Uterus (tissue), 4 donors: Measurements from ENCODE around the gene DYNC1H1. TPM values are rescaled to one million over a fixed set of nuclear protein-coding genes. Genes with fewer than 3 reads are reported as not detected.

Experiments
- DNase-seq, 2 donors: peaks; one replicate each; pipeline ENCODE4 v3.0.0-alpha.2; 2019 to 2020
- H3K27ac ChIP-seq, 2 donors: fragments of 200-600 bp; sonication (generic); 1 replicate in 1 of 2; 2 replicates in 1 of 2; pipeline ENCODE4 v1.5.1; 2016 to 2018
- H3K27me3 ChIP-seq, 2 donors: fragments of 200-600 bp; sonication (generic); one replicate each; pipeline ENCODE4 v1.5.1; 2018 to 2019; ENCODE audit warnings: control low read depth in 1 of 2
- H3K36me3 ChIP-seq, 2 donors: fragments of 200-600 bp; sonication (generic); one replicate each; pipeline ENCODE4 v1.5.1; 2019; ENCODE audit warnings: control low read depth in 1 of 2
- H3K4me1 ChIP-seq, 2 donors: fragments of 200-600 bp; sonication (generic); one replicate each; pipeline ENCODE4 v1.5.1; 2018 to 2019; ENCODE audit warnings: control low read depth in 1 of 2
- H3K4me3 ChIP-seq, 2 donors: fragments of 200-600 bp; sonication (generic); 1 replicate in 1 of 2; 2 replicates in 1 of 2; pipeline ENCODE4 v1.5.1; 2018 to 2019; ENCODE audit warnings: mild to moderate bottlenecking in 1 of 2
- H3K9me3 ChIP-seq, 2 donors: fragments of 200-600 bp; sonication (generic); one replicate each; pipeline ENCODE4 v1.5.1; 2019; ENCODE audit warnings: control low read depth in 1 of 2
- POLR2A ChIP-seq, 2 donors: fragments of 450-650 bp; IDR thresholded peaks; one replicate each; pipeline ENCODE4 v1.6.1; 2016; ENCODE audit warnings: antibody characterized with exemption in 2 of 2, mild to moderate bottlenecking in 1 of 2, moderate library complexity in 1 of 2
- intact Hi-C: fragments of 100-400 bp; cut with DNase I; formaldehyde crosslinking; loops from one replicate; pipeline ENCODE4 v1.15.1; 2023; ENCODE audit warnings: low total_unique reads
- total RNA-seq, 4 donors: library from RNA; depleted of rRNA in 3 of 4; stranded (reverse); fragments of >200 nt in 3 of 4; gene quantifications; one replicate each; pipeline versions ENCODE4 v1.1.0 to v1.2.4, GENCODE V29; 2014 to 2023
- TF ChIP-seq, protein P1 (sequence below), 4 experiments: fragments of 200-600 bp in 2 of 4; fragments of 450-650 bp in 2 of 4; sonication (generic) in 2 of 4; IDR thresholded peaks; one replicate each; pipeline ENCODE4 v1.5.1; 2016 to 2019; ENCODE audit warnings: antibody characterized with exemption in 4 of 4, mild to moderate bottlenecking in 2 of 4, moderate library complexity in 1 of 4
- donor health status: DM: yes; HTN: yes; CAD: no.

DYNC1H1 gene
- total RNA-seq, 4 donors from 2014 or later = 251 to 634 (median 479) TPM

DNA sequence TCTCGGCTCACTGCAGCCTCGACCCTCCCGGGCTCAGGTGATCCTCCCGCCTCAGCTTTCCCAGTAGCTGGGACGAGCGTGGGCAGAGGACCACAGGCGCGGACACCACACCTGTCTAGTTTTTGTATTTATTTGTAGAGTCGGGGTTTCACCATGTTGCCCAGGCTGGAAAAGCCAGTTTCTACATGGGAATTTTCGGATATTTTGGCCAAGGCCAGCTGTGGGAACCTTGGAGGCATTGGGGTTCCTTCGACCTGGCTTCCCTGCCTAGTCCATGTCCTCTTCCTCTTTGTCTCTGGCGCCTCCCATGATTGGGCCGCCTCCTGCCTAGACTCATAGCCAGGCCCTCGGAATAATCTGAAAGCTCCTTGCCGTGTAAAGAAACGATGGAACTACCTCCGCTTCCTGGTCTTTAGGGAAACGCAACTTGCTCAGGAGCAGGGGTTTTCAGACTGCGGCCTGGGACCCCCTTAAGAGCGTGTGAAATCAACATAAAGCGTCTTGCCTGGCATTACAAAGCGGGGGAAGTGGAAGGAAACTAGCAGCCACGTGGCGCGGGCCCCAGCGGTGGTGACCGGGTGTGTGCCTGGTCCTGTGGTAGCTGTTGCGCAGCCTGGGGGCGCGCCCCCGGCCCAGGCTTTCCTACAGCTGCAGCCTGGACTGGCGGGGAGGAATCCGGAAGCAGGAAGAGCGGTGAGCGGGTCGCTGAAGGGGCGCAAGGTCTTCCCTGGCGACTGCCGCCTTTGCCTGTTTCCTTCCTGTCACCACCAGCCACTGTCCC is 123.8 kb downstream of the DYNC1H1 start:
- H3K27me3 ChIP-seq = no peaks in the 10 kb centered on the region
- TF ChIP-seq POLR2A (IDR thresholded peaks at IDR 0.05) = no peak
- TF ChIP-seq, protein P1, sequence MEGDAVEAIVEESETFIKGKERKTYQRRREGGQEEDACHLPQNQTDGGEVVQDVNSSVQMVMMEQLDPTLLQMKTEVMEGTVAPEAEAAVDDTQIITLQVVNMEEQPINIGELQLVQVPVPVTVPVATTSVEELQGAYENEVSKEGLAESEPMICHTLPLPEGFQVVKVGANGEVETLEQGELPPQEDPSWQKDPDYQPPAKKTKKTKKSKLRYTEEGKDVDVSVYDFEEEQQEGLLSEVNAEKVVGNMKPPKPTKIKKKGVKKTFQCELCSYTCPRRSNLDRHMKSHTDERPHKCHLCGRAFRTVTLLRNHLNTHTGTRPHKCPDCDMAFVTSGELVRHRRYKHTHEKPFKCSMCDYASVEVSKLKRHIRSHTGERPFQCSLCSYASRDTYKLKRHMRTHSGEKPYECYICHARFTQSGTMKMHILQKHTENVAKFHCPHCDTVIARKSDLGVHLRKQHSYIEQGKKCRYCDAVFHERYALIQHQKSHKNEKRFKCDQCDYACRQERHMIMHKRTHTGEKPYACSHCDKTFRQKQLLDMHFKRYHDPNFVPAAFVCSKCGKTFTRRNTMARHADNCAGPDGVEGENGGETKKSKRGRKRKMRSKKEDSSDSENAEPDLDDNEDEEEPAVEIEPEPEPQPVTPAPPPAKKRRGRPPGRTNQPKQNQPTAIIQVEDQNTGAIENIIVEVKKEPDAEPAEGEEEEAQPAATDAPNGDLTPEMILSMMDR (IDR thresholded peaks at IDR 0.05) = no peak
- peak overlapping the region; percentile 52 to 64 for H3K4me3 ChIP-seq
- peak overlapping the region; percentile 98 to 100 for H3K27ac ChIP-seq
- peak; percentile 37 to 46 for DNase-seq
- H3K9me3 ChIP-seq = no peaks in the 10 kb centered on the region
- H3K4me1 ChIP-seq = peaks cover 17 to 19% of the 10 kb centered on the region in 2 donors
- H3K36me3 ChIP-seq = no peaks in the 10 kb centered on the region
- intact Hi-C loops = loop anchor here (5.0 kb wide), 2 partner anchors 126 to 326 kb away; partner anchors contain the start of genes DYNC1H1 and PPP2R5C

DNA sequence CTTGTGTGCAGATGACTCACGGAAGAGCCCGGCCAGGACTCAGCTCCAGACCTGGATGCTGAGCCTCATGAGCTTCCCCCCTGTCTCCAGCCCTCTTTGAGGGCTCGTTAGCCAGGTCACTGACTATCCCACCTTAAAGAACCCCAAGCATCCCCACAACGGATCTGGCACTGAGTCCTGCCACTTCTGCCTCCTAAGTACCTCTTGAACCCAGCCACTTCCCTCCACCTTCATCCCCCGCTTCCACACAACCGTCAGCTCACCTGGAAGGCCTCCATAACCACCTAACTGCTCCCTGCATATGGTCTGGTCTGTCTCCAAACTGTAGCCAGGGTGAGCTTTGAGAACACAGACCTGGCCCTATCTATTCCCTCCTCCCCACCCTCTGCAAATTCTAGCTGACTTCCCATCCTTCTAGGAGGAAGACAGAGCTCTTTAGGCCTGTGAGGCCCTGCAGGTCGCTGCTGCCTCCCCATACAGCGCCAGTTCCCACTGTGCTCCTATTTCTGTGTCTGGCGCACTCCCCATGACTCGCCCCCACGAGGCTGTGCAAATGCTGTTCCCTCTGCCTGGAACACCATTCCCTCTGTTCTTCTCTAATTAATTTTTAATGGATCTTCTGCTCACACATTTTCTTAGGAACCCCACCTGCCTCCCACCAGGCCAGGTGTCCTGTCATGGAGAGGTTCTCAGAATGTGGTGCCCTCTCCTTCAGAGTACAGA is 125.4 kb downstream of the DYNC1H1 start:
- no peak for DNase-seq
- no peak overlapping the region for H3K4me3 ChIP-seq
- no peak for TF ChIP-seq POLR2A (IDR thresholded peaks at IDR 0.05)
- TF ChIP-seq, protein P1 (IDR thresholded peaks at IDR 0.05) = no peak

DNA sequence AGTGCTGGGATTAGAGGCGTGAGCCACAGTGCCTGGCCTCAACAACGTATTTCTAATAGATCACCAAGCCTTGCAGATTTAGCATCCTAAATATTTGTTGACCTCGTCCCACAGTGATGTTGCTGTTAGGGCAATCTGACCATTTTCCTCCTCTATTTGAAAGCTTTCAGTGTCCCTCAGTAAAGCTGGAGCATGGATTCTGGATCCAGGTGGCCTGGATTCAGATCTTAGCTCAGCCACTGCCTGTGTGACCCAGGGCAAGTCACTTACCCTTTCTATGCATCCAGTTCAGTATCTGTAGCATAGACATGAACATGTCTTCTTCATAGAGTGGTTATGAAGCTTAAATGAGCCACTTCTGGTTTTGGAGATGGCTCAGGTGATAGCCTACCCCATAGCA is 126.3 kb downstream of the DYNC1H1 start:
- TF ChIP-seq, protein P1 (IDR thresholded peaks at IDR 0.05) = no peak
- TF ChIP-seq POLR2A (IDR thresholded peaks at IDR 0.05) = no peak
- H3K27me3 ChIP-seq = no peaks in the 10 kb centered on the region
- no peaks in the 10 kb centered on the region for H3K36me3 ChIP-seq
- H3K27ac ChIP-seq = no peak overlapping the region
- H3K9me3 ChIP-seq = no peaks in the 10 kb centered on the region
- no peak for DNase-seq
- no peak overlapping the region for H3K4me3 ChIP-seq
- peaks cover 0 to 8% of the 10 kb centered on the region in 2 donors for H3K4me1 ChIP-seq
- intact Hi-C loops = loop anchor here (10.0 kb wide), 1 partner anchor 46 kb away; no protein-coding TSS in a partner anchor

More for the DNA sequence above, 125.4 kb downstream of the DYNC1H1 start:
- Histone ChIP-seq H3K4me1 (peaks cover 8 to 17% of the 10 kb centered on the region in 2 donors), H3K27ac (no peak overlapping the region), H3K27me3 (no peaks in the 10 kb centered on the region), H3K36me3 (no peaks in the 10 kb centered on the region), H3K9me3 (no peaks in the 10 kb centered on the region)
- intact Hi-C loops = loop anchor here (5.0 to 10.0 kb wide), 3 partner anchors 45 to 327 kb away; partner anchors contain the start of genes DYNC1H1 and PPP2R5C

DNA sequence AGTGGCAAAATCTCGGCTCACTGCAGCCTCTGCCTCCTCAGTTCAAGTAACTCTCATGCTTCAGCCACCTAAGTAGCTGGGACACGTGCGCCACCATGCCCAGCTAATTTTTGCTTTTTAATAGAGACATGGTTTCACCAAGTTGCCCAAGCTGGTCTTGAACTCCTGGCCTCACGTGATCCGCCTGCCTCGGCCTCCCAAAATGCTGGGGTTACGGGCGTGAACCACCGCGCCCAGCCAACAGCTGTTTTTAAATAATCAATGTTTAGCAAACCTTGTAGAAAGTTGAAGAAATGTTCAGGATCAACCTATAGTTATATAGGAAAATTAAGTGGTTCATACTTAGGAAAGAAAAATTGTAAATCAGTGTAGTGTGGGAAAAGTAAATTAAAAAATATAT is 128.4 kb downstream of the DYNC1H1 start:
- H3K36me3 ChIP-seq = no peaks in the 10 kb centered on the region
- no peaks in the 10 kb centered on the region for H3K27me3 ChIP-seq
- no peaks in the 10 kb centered on the region for H3K9me3 ChIP-seq
- no peak overlapping the region for H3K27ac ChIP-seq
- peaks cover 0 to 6% of the 10 kb centered on the region in 2 donors for H3K4me1 ChIP-seq
- no peak for TF ChIP-seq POLR2A (IDR thresholded peaks at IDR 0.05)
- TF ChIP-seq, protein P1 (IDR thresholded peaks at IDR 0.05) = no peak
- intact Hi-C loops = loop anchor here (10.0 kb wide), 1 partner anchor 48 kb away; no protein-coding TSS in a partner anchor
- DNase-seq = no peak
- H3K4me3 ChIP-seq = no peak overlapping the region
